GM12873 (cell line): Measurements from ENCODE around the gene ARHGEF40.

ENCODE experiments used
- TF ChIP-seq, protein P1 (sequence below): IDR thresholded peaks from 2 replicates; pipeline ENCODE4 v1.5.1; 2012; ENCODE audit warnings: low read depth, mild to moderate bottlenecking, moderate library complexity, low read length, control low read depth; ENCODE audit not compliant: insufficient read depth; ENCODE audit errors: missing control alignments

Gene ARHGEF40

GRCh38 chr14:21034707-21035106 lies 35.4 kb upstream of the ARHGEF40 start, which contains the start of gene RNASE13:
TSS of gene RNASE13 (minus strand) at chr14:21034807. CDS start at chr14:21034288, 519 bp downstream.
- TF ChIP-seq, protein P1, sequence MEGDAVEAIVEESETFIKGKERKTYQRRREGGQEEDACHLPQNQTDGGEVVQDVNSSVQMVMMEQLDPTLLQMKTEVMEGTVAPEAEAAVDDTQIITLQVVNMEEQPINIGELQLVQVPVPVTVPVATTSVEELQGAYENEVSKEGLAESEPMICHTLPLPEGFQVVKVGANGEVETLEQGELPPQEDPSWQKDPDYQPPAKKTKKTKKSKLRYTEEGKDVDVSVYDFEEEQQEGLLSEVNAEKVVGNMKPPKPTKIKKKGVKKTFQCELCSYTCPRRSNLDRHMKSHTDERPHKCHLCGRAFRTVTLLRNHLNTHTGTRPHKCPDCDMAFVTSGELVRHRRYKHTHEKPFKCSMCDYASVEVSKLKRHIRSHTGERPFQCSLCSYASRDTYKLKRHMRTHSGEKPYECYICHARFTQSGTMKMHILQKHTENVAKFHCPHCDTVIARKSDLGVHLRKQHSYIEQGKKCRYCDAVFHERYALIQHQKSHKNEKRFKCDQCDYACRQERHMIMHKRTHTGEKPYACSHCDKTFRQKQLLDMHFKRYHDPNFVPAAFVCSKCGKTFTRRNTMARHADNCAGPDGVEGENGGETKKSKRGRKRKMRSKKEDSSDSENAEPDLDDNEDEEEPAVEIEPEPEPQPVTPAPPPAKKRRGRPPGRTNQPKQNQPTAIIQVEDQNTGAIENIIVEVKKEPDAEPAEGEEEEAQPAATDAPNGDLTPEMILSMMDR = no peak

DNA sequence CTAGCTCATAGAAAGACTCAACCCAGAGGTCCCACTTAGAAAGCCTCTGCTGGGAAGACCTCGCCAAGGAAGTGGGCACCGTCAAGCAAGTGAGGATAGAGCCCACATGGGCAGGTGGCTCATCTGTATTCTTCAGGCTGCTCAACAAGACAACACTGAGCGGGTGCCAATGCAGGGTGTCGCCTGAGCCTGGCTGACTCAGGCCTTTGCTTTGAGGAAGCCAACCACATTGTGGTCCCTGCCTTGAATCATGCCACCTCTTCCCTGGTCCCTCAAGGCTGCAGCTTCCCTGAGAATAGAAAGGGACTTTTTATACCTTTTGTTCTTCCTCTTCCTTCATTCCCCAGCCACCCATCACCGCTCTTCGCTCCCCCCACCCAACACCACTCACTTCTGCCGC lies 33.4 kb upstream of the ARHGEF40 start:
- TF ChIP-seq, protein P1 = no peak

- TF ChIP-seq, protein P1 = no peak
Measured at GRCh38 chr14:21037156-21037555, 32.9 kb upstream of the ARHGEF40 start.

DNA sequence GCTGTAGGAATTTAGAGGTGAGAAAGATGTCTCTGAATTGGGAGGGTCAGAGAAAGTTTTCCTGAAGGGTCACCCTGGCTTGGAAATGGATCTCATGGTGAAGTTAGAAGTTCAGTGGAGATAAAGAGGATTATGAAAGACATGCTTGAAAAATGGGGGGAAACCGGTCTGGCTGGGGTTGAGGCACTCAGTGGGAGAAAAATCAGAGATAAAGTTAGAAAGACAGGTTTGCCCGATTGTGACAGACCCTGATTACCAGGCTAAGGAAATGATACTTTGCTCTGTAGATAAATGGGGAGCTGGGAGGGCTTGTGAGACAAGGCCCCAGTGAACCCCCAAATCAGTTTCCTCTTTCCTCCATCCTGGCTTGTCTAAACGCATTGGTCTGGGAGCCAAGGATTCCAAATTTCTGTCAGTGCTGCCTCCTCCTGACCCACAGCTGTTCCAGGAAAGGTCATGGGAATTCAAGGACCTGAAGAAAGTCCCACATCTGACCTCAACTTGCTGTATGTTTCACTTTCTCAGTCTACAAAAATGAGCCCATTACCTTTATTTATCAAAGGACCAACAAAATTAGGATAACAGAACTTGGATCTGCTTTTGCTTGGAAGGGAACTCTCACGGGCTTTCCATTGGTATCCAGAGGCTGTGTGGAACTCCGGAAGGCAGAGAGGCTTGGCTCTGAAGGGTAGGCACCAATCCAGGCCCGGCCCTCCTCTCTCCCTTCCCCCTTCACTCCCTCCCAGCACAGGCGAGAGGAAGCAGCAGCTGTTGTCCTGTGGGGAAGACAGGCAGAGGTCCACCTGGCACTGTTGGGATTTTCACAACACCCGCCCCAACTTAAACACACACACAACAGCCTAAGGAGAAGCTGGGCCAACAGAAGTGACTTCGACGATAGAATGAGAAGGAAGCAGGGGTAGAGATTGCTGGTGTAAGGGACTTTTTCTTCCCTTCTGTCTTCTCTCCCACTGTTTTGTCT lies 31.4 kb upstream of the ARHGEF40 start:
- TF ChIP-seq, protein P1 = no peak

- TF ChIP-seq, protein P1 = peak; percentile 69
Measured at GRCh38 chr14:21039585-21040369, 30.3 kb upstream of the ARHGEF40 start.

DNA sequence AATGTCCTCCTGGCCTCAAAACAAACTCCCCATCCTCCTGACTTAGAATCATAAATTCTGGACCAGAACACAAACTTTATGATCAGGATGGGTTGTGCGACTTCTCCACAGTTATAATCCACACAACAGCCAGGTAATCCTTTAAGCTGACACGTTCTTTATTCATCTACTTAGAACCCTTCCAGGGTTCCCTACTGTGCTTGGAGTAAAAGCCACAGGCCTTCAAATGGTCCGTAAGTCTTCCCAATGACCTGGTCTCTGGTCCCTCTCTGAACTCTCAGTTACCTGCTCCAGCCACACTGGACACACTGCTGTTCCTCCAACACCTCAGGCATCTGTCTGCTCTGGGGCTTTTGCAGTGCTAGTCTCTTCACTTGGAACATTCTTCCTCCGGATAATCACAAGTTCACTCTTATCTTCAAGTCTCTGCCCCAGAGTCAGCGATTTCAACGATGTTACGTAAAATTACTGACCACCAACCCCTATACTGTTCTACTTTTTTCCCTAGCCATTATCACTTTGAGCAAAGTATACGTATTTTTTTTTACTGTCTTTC lies 29.7 kb upstream of the ARHGEF40 start:
- TF ChIP-seq, protein P1 = no peak

DNA sequence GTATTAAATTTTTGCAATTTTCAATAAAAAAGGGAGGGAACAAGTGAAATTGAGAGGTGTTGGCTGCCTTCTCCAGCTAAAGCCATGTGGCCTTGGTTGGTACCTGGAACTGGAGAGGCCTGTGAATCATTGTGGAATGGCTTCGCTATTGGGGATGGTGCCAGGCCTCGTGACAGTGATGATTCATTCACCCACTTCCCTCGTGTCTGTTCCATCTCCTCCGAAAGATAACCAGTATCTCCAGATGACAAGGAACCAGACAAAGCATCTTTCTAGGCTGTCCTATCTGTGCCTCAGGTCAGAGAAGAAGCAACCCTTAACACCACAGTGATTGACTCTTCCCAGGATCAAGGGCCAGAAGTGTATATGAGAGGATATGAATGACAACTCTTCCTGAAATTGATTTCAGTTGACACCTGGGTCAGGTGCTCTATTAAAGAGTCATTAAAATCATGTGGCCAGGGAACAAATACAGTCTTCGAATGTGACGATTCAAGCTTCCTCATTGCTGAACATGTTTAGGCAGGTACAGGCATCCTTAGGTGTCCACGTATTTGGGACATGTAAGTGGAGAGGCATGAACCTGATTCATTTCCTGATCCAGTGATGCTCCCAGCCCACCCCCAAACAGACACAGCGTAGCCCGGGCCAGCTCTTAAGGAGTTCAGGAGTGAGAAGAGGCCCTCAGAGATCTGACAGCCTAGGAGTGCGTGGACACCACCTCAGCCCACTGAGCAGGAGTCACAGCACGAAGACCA lies 28.2 kb upstream of the ARHGEF40 start, which contains the start of gene RNASE7:
Gene RNASE7, plus strand, starts transcription at position 687 of the 758 bp plus-strand sequence. CDS start 631 bp downstream, outside the sequence.
- TF ChIP-seq, protein P1 = no peak
